HCT116 (cell line): Measurements from ENCODE around the gene GSTM3.

ENCODE experiments used
- CTCF ChIP-seq, 3 experiments: fragments of 200-600 bp in 1 of 3; sonication (generic) in 1 of 3; IDR thresholded peaks in 2 of 3; conservative IDR thresholded peaks in 1 of 3; 2 replicates each; pipeline ENCODE4 v1.5.1; 2012 to 2017; ENCODE audit warnings: low read depth in 2 of 3, low read length in 2 of 3, antibody characterized with exemption in 1 of 3, borderline replicate concordance in 1 of 3, control low read depth in 1 of 3, mild to moderate bottlenecking in 1 of 3, mixed read lengths in 1 of 3, mixed run types in 1 of 3, moderate library complexity in 1 of 3; ENCODE audit not compliant: insufficient read depth in 1 of 3
- EZH2 ChIP-seq: fragments of 200-600 bp; sonication (generic); IDR thresholded peaks from 2 replicates; pipeline ENCODE4 v1.6.1; 2017; ENCODE audit warnings: antibody characterized with exemption, mixed run types
- EZH2phosphoT487 ChIP-seq: fragments of 200-600 bp; IDR thresholded peaks from 2 replicates; pipeline ENCODE4 v1.6.1; 2018; ENCODE audit warnings: antibody characterized with exemption, borderline replicate concordance
- ZFX ChIP-seq: fragments of 450-650 bp; IDR thresholded peaks from 2 replicates; pipeline ENCODE4 v1.6.1; 2017

GRCh38 chr1:109726007-109726406 is 14.8 kb downstream of the GSTM3 start:
- no peak for TF ChIP-seq CTCF (IDR thresholded peaks at IDR 0.05 in 2 of 3, conservative IDR thresholded peaks at IDR 0.05 in 1 of 3; ENCODE audit: borderline replicate concordance in 1 of 3, insufficient read depth in 1 of 3, low read depth in 2 of 3, low read length in 2 of 3)
- TF ChIP-seq ZFX: no peak
- TF ChIP-seq EZH2: no peak
- no peak for TF ChIP-seq EZH2phosphoT487
